ENCODE results near the gene TBC1D16.
"Not testable (repeated sequence)": the region's sequence is repeated elsewhere in the genome, so short reads cannot be mapped to it uniquely, and the experiment has no call there.

Gene TBC1D16

DNA sequence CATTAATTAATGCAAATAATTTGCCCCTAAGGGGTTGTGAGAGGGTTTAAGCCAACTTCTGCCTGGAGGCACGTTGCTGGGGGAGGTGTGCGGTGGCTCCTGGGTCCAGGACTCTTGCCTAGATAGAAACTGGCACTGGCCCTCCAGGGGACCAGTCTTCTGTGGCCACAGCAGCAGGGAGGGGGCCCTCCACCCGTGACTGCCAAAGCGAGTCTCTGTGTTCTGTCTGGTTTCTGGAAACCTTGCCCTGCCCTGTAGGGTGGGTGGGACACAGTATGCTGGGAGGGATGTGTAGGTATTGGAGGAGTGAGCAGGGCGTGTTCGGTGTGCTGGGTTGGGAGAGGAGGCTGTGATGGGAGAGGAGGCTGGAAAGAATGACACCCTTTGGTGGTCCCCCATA lies 78.8 kb downstream of the TBC1D16 start:
- no peak for DNase-seq (ENCODE audit: low read depth)
- TF ChIP-seq, protein P1, sequence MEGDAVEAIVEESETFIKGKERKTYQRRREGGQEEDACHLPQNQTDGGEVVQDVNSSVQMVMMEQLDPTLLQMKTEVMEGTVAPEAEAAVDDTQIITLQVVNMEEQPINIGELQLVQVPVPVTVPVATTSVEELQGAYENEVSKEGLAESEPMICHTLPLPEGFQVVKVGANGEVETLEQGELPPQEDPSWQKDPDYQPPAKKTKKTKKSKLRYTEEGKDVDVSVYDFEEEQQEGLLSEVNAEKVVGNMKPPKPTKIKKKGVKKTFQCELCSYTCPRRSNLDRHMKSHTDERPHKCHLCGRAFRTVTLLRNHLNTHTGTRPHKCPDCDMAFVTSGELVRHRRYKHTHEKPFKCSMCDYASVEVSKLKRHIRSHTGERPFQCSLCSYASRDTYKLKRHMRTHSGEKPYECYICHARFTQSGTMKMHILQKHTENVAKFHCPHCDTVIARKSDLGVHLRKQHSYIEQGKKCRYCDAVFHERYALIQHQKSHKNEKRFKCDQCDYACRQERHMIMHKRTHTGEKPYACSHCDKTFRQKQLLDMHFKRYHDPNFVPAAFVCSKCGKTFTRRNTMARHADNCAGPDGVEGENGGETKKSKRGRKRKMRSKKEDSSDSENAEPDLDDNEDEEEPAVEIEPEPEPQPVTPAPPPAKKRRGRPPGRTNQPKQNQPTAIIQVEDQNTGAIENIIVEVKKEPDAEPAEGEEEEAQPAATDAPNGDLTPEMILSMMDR (conservative IDR thresholded peaks at IDR 0.05; ENCODE audit: low read depth, low read length), result no peak
- no peak overlapping the region for H3K4me3 ChIP-seq (ENCODE audit: low read length)

DNA sequence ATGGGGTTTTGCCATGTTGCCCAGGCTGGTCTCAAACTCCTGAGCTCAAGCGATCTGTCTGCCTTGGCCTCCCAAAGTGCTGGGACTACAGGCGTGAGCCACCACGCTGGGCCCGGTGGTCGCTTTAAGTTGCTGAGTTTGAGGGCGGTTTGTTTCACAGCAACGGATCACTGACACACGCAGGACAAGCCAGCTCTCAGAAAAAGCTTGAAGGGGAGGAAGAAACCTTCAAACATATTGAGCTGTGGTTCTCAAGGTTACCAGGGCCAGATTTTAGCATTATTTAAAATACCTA lies 79.3 kb downstream of the TBC1D16 start:
- H3K4me3 ChIP-seq (ENCODE audit: low read length); DNase-seq (ENCODE audit: low read depth): not testable (repeated sequence)

DNA sequence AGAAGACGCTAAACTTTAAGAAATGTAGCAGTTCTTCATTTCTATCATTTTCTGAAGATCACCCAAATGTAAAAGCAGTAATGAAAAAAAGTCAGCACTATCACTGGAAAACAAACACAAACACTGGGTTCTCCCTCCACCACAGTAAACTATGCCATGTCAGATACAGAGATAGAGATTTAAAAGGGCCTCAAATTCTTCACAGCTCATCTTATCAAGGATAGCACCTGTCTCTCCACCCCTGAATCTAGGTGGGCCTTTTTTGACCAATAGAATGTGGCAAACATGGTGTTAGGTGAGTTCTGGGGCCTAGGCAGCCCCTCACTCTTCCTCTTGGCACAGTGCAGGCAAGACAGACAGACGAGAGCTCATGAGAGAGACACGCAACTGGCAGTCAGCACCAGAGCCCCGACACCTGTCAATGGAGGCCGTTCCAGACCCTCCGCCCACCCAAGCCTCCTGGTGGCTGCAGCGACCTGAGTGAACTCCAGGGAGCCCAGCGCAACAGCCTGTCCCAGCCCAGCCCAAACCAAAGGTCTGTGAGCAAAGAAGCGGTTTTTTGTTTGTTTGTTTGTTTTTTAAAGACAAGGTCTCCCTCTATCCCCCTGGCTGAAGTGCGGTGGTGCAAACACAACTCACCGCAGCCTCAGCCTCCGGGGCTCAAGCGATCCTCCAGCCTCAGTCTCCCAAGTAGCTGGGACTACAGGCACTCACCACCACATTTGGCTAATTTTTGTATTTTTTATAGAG lies 79.8 kb downstream of the TBC1D16 start:
- no peak overlapping the region for H3K4me3 ChIP-seq (ENCODE audit: low read length)
- no peak for DNase-seq (ENCODE audit: low read depth)
- TF ChIP-seq, protein P1 (conservative IDR thresholded peaks at IDR 0.05; ENCODE audit: low read depth, low read length), result no peak

DNA sequence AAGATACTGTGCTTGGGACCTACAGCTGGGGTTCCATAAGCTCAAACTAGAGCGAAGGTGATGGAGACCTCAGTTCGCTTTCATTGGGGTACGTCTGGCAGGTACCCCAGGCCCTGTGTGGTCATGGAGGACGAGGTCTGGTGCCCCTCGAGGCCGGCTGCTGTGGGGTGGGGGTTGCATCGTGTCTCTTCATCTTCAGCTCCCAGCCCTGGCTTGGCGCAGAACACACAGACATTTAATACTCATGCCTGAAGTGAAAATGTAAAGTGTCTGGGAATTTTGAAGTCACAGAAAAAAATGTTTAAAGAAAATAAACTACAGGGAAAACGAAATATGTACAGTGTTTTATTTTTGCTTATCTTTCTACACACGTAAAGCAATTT lies 80.5 kb downstream of the TBC1D16 start:
- TF ChIP-seq, protein P1 (conservative IDR thresholded peaks at IDR 0.05; ENCODE audit: low read depth, low read length), result no peak

DNA sequence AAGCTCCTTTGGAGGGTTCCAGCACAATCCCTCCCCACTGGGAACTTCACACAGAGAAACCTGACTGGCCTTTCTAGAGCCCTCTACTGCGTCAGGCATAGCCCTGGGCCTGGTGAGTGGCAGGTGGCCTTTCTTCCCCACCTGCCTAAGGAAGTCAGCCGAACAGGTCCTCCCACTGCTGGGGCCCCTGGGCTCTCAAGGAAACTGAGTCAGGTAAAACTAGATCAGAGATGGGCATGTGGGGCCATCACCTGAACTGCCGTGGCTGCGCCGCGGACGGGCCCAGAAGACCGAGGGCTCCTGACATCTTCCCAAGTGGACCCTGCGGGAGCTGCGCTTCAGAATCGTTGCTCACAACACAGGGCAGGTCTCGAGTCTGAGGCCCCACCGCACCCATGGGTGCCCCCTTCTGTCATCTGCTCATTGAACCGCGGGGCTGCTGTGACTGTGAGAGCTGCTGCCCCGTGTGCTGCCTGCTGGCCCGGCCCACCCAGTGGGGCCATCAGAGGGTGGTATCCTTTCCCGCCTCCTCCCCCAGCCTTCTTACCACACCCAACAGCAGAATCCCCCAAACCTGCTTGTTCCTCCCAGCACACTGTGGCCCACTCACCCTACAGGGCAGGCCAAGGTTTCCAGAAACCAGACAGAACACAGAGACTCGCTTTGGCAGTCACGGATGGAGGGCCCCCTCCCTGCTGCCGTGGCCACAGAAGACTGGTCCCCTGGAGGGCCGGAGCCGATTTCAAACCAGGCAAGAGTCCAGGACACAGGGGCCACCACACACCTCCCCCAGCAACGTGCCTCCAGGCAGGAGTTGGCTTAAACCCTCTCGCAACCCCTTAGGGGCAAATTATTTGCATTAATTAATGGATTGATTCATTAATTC lies 81.1 kb downstream of the TBC1D16 start:
- no peak overlapping the region for H3K4me3 ChIP-seq (ENCODE audit: low read length)
- TF ChIP-seq, protein P1 (conservative IDR thresholded peaks at IDR 0.05; ENCODE audit: low read depth, low read length), result no peak
- no peak for DNase-seq (ENCODE audit: low read depth)

More for the DNA sequence above, 80.5 kb downstream of the TBC1D16 start:
- DNase-seq (ENCODE audit: low read depth), result no peak
- H3K4me3 ChIP-seq (ENCODE audit: low read length), result no peak overlapping the region

DNA sequence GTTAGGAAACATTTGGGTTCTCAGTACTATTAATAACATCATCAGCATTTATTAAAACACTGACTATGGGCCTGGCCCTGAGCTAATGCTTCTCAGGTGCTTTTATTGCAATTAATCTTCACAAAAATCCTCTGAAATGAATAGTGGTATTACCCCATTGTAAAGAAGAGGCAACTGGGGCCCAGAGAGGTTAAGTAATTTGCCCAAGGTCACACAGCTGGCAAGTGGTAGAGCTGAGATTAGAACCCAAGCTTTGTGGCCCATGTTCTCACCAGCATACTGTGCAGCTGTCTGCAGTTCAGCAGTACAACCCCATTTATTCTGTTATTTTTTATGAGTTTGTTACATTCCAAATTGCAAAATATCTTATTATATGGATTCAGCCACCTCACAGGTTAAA lies 82.3 kb downstream of the TBC1D16 start:
- no peak overlapping the region for H3K4me3 ChIP-seq (ENCODE audit: low read length)
- DNase-seq (ENCODE audit: low read depth), result no peak
- TF ChIP-seq, protein P1 (conservative IDR thresholded peaks at IDR 0.05; ENCODE audit: low read depth, low read length), result no peak

DNA sequence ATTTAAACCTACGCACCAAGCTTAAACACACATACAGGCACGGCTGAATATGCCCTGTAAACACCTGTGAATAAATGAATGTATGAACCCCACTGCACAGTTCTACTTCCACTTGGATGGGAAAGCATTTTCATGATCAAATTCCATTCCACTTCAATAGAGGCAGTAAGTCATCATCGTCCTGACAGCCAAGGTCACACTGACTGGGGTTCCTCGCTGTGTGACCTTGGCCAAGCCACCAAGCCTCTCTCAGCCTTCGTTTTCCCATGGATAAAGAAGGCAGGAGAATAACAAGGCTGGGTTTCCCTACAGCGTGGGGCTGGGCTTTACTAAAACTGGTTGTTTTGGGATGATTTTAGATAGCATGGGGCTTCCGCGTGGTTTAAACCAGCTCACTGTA lies 82.8 kb downstream of the TBC1D16 start:
- no peak overlapping the region for H3K4me3 ChIP-seq (ENCODE audit: low read length)
- TF ChIP-seq, protein P1 (conservative IDR thresholded peaks at IDR 0.05; ENCODE audit: low read depth, low read length), result no peak
- DNase-seq (ENCODE audit: low read depth), result no peak

Measured in retinal pigment epithelial cell (primary cell).